ENCODE measurements around the gene OCIAD1. TPM values are rescaled to one million over a fixed set of nuclear protein-coding genes. Genes with fewer than 3 reads are reported as not detected.

The OCIAD1 gene
- total RNA-seq, 1 experiment from 2014 or later = 61.0 TPM

DNA sequence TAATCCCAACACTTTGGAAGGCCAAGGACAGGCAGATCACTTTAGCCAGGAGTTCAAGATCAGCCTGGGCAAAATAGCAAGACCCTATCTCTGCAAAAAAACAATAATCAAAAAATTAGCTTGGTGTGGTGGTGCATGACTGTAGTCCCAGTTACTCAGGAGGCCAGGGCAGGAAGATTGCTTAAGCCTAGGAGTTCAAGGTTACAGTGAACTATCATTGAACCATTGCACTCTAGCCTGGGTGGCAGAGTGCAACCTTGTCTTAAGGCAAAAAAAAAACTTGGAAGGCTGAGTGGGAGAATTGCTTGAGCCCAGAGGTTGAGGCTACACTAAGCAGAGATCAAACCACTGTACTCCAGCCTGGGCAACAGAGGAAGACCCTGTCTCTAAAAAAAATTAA, 45.6 kb upstream of the OCIAD1 start:
- no peak overlapping the region for H3K9ac ChIP-seq (ENCODE audit: low read length)
- no peak for TF ChIP-seq EZH2 (IDR thresholded peaks at IDR 0.05; ENCODE audit: low read length, unreplicated experiment)
- no peak for TF ChIP-seq EZH2phosphoT487 (IDR thresholded peaks at IDR 0.05; ENCODE audit: borderline replicate concordance, low read length)
- TF ChIP-seq, protein P1, sequence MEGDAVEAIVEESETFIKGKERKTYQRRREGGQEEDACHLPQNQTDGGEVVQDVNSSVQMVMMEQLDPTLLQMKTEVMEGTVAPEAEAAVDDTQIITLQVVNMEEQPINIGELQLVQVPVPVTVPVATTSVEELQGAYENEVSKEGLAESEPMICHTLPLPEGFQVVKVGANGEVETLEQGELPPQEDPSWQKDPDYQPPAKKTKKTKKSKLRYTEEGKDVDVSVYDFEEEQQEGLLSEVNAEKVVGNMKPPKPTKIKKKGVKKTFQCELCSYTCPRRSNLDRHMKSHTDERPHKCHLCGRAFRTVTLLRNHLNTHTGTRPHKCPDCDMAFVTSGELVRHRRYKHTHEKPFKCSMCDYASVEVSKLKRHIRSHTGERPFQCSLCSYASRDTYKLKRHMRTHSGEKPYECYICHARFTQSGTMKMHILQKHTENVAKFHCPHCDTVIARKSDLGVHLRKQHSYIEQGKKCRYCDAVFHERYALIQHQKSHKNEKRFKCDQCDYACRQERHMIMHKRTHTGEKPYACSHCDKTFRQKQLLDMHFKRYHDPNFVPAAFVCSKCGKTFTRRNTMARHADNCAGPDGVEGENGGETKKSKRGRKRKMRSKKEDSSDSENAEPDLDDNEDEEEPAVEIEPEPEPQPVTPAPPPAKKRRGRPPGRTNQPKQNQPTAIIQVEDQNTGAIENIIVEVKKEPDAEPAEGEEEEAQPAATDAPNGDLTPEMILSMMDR (conservative IDR thresholded peaks at IDR 0.05; ENCODE audit: low read depth, low read length) = no peak
- no peak overlapping the region for H3K27ac ChIP-seq (ENCODE audit: low read length)
- CTCF ChIA-PET = no interaction called here
- no peaks in the 10 kb centered on the region for H3K9me3 ChIP-seq (ENCODE audit: low read length)
- POLR2A ChIA-PET (ENCODE audit: unreplicated experiment) = no interaction called here
- BruUV-seq (replicated peaks) = no TSS peak
- no peaks in the 10 kb centered on the region for H3K79me2 ChIP-seq (ENCODE audit: low read length)
- no peaks in the 10 kb centered on the region for H4K20me1 ChIP-seq (ENCODE audit: low read length)
- no peak overlapping the region for H2AFZ ChIP-seq (ENCODE audit: low read length)
- peaks cover 5% of the 10 kb centered on the region; the same call in 1 of the 2 replicates for H3K4me1 ChIP-seq (ENCODE audit: insufficient read depth, low read length)
- no peak overlapping the region for H3K4me3 ChIP-seq (ENCODE audit: low read length)
- H3F3A ChIP-seq (ENCODE audit: low read length, unreplicated experiment) = no peaks in the 10 kb centered on the region
- ATAC-seq = no peak
- no peaks in the 10 kb centered on the region for H3K36me3 ChIP-seq (ENCODE audit: low read depth, low read length)
- no peak overlapping the region for H3K4me2 ChIP-seq (ENCODE audit: low read length)
- H3K27me3 ChIP-seq (ENCODE audit: low read length) = no peaks in the 10 kb centered on the region
- DNase-seq = no peak
- H3K9me2 ChIP-seq (replicated peaks; ENCODE audit: low read length) = no peaks in the 10 kb centered on the region
- intact Hi-C loops (cut with micrococcal nuclease) = no loop called here

DNA sequence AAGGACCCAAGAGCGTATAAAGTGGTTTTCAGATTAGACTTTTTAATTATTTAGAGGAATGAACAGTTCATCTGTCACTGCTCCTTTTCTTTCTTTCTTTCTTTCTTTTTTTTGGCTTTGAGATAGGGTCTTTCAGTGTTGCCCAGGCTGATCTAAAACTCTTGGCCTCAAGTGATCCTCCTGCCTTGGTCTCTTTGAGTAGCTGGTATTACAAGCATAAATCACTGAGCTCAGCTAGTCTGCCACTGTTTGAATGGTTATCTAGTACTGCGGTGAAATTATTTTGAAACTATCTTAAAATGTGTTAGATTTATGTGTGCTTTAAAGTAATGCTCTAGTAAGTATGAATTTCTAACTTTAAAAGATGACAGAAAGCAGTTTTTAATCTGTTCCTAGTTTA, 44.3 kb upstream of the OCIAD1 start:
- Histone ChIP-seq H3K9ac (ENCODE audit: low read length) (no peak overlapping the region), H3K9me3 (ENCODE audit: low read length) (no peaks in the 10 kb centered on the region), H2AFZ (ENCODE audit: low read length) (no peak overlapping the region), H3K27ac (ENCODE audit: low read length) (no peak overlapping the region), H3K79me2 (ENCODE audit: low read length) (no peaks in the 10 kb centered on the region), H3K4me2 (ENCODE audit: low read length) (no peak overlapping the region), H3F3A (ENCODE audit: low read length, unreplicated experiment) (no peaks in the 10 kb centered on the region), H3K9me2 (replicated peaks; ENCODE audit: low read length) (no peaks in the 10 kb centered on the region), H4K20me1 (ENCODE audit: low read length) (no peaks in the 10 kb centered on the region), H3K36me3 (ENCODE audit: low read depth, low read length) (no peaks in the 10 kb centered on the region), H3K27me3 (ENCODE audit: low read length) (no peaks in the 10 kb centered on the region), H3K4me1 (ENCODE audit: insufficient read depth, low read length) (no peaks in the 10 kb centered on the region), H3K4me3 (ENCODE audit: low read length) (no peak overlapping the region)
- TF ChIP-seq EZH2 (IDR thresholded peaks at IDR 0.05; ENCODE audit: low read length, unreplicated experiment) (no peak), EZH2phosphoT487 (IDR thresholded peaks at IDR 0.05; ENCODE audit: borderline replicate concordance, low read length) (no peak)
- TF ChIP-seq, protein P1 (conservative IDR thresholded peaks at IDR 0.05; ENCODE audit: low read depth, low read length) = no peak
- no peak for DNase-seq
- BruUV-seq (replicated peaks) = no TSS peak
- intact Hi-C loops (cut with micrococcal nuclease) = no loop called here
- no peak for ATAC-seq
- ChIA-PET CTCF (no interaction called here), POLR2A (ENCODE audit: unreplicated experiment) (no interaction called here)

DNA sequence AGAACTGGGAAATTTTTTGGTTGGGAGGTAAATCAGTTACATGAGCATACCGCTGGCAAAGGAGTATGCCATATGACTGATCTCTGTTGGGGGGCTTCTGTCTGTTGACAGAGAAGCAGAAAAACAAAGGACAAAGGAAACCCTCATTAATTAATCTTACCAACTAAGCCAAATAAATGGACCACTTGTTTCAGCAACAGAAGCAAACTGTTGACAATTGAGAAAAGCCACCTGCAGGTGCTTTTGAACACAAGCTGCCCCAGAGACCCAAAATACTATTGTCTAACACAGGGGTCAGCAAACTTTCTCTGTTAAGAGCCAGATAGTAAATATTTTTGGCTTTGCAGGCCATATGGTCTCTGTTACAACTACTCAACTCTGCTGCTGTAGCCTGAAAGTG, 43.8 kb upstream of the OCIAD1 start:
- POLR2A ChIA-PET (ENCODE audit: unreplicated experiment) = no interaction called here
- intact Hi-C loops (cut with micrococcal nuclease) = no loop called here
- ATAC-seq (no peak), DNase-seq (no peak)
- Histone ChIP-seq H3K27me3 (ENCODE audit: low read length) (no peaks in the 10 kb centered on the region), H3K4me2 (ENCODE audit: low read length) (no peak overlapping the region), H3K4me1 (ENCODE audit: insufficient read depth, low read length) (no peaks in the 10 kb centered on the region), H4K20me1 (ENCODE audit: low read length) (no peaks in the 10 kb centered on the region), H3K27ac (ENCODE audit: low read length) (no peak overlapping the region), H3K36me3 (ENCODE audit: low read depth, low read length) (no peaks in the 10 kb centered on the region), H3F3A (ENCODE audit: low read length, unreplicated experiment) (no peaks in the 10 kb centered on the region), H3K9ac (ENCODE audit: low read length) (no peak overlapping the region), H3K9me2 (replicated peaks; ENCODE audit: low read length) (no peaks in the 10 kb centered on the region), H3K4me3 (ENCODE audit: low read length) (no peak overlapping the region), H2AFZ (ENCODE audit: low read length) (no peak overlapping the region), H3K9me3 (ENCODE audit: low read length) (no peaks in the 10 kb centered on the region), H3K79me2 (ENCODE audit: low read length) (no peaks in the 10 kb centered on the region)
- BruUV-seq (replicated peaks) = no TSS peak
- TF ChIP-seq, protein P1 (conservative IDR thresholded peaks at IDR 0.05; ENCODE audit: low read depth, low read length) = no peak
- no peak for TF ChIP-seq EZH2phosphoT487 (IDR thresholded peaks at IDR 0.05; ENCODE audit: borderline replicate concordance, low read length)
- TF ChIP-seq EZH2 (IDR thresholded peaks at IDR 0.05; ENCODE audit: low read length, unreplicated experiment) = no peak
- CTCF ChIA-PET = interaction anchor here (0.5 kb wide), 1 partner anchor 60 kb away, joined by 4 read pairs; no protein-coding TSS in a partner anchor
